ENCODE measurements around the gene HYKK. TPM values are rescaled to one million over a fixed set of nuclear protein-coding genes. Genes with fewer than 3 reads are reported as not detected.
"Not testable (repeated sequence)": the region's sequence is repeated elsewhere in the genome, so short reads cannot be mapped to it uniquely, and the experiment has no call there.

The HYKK gene, protein sequence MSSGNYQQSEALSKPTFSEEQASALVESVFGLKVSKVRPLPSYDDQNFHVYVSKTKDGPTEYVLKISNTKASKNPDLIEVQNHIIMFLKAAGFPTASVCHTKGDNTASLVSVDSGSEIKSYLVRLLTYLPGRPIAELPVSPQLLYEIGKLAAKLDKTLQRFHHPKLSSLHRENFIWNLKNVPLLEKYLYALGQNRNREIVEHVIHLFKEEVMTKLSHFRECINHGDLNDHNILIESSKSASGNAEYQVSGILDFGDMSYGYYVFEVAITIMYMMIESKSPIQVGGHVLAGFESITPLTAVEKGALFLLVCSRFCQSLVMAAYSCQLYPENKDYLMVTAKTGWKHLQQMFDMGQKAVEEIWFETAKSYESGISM
- polyA plus RNA-seq (ENCODE audit: insufficient read length in 3 of 3): 10 to 100 TPM in 2 of 3 donors, 1 to 10 TPM in 1; 7.3 to 11.2 (median 10.3) TPM
- long read RNA-seq, donor 1, partial matches to known transcripts: 0 of 3 reads
- long read RNA-seq, donor 1, other reads (novel, unspliced or antisense): 0 of 3 reads
- long read RNA-seq, donor 2, partial matches to known transcripts: 0 of 2 reads
- long read RNA-seq, donor 2, other reads (novel, unspliced or antisense): 0 of 2 reads
- long read RNA-seq, donor 3: 0 reads
- long read RNA-seq, donor 4, partial matches to known transcripts: 0 of 2 reads
- long read RNA-seq, donor 4, other reads (novel, unspliced or antisense): 0 of 2 reads
- long read RNA-seq, donor 5, partial matches to known transcripts: 0 of 2 reads
- long read RNA-seq, donor 5, other reads (novel, unspliced or antisense): 0 of 2 reads
- long read RNA-seq, donor 6, partial matches to known transcripts: 0 of 1 reads
- long read RNA-seq, donor 6, other reads (novel, unspliced or antisense): 0 of 1 reads
- long read RNA-seq, donor 7, partial matches to known transcripts: 0 of 3 reads
- long read RNA-seq, donor 7, other reads (novel, unspliced or antisense): 0 of 3 reads
- long read RNA-seq, donor 8, partial matches to known transcripts: 0 of 2 reads
- long read RNA-seq, donor 8, other reads (novel, unspliced or antisense): 0 of 2 reads
- long read RNA-seq, donor 9, partial matches to known transcripts: 0 of 4 reads
- long read RNA-seq, donor 9, other reads (novel, unspliced or antisense): 0 of 4 reads
- long read RNA-seq, donor 10, full-length matches to known transcripts: 4 of 9 reads
- long read RNA-seq, donor 10, partial matches to known transcripts: 5 of 9 reads
- long read RNA-seq, donor 10, other reads (novel, unspliced or antisense): 0 of 9 reads
- long read RNA-seq, donor 11: 0 reads
- long read RNA-seq, donor 12, partial matches to known transcripts: 5 of 7 reads
- long read RNA-seq, donor 12, other reads (novel, unspliced or antisense): 0 of 7 reads
- long read RNA-seq, donor 13: 0 reads
- long read RNA-seq, donor 14: 0 reads
- long read RNA-seq, donor 15: 0 reads
- long read RNA-seq, donor 16, partial matches to known transcripts: 0 of 4 reads
- long read RNA-seq, donor 16, other reads (novel, unspliced or antisense): 0 of 4 reads

DNA sequence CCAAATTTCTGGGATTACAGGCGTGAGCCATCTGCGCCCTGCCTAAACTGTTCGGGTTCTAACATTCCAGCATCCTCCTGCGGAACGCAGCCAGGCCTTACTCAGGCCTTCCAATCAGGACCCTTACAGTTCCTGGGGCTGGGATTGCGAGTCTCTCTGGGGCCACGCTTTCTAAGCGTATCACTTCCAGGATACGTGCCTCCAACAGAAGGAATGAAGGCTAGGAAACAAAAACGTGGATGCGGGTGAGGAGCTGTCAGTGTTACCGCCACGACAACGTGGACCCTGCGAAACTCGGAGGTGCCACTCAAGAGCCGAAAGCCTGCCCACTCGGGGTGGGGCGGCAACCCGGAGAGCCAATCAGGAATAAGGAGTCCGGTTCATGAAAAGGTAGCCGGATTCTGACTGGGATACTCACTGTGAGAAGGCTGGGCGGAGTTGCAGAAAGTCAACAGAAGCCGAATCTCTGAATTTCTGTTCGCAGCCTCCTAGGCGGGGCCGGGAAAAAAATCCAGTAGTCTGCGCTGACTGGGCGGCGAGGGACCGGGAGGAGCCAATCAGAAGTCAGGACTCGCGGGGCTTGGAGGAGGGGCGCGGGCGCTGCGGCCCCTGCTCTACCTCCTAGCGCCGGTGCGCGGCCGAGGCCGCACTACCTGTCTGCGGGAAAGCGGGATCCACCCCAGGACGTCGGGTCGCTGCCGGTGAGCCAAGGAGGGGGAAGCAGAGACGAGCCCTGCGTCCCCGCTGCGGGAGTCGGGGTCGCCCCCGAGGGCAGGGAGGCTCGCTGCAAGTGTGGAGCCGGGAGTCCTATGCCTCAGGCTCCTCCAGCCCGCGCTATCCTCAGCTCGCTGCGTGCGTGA is at the start of gene HYKK:
Gene HYKK, plus strand, starts transcription at position 607 of the 860 bp plus-strand sequence. CDS start 5,512 bp downstream, outside the sequence.
- DNase-seq: peak; percentile 98

- no peak for DNase-seq
Measured at GRCh38 chr15:78460737-78461136, 46.6 kb upstream of the HYKK start.

DNA sequence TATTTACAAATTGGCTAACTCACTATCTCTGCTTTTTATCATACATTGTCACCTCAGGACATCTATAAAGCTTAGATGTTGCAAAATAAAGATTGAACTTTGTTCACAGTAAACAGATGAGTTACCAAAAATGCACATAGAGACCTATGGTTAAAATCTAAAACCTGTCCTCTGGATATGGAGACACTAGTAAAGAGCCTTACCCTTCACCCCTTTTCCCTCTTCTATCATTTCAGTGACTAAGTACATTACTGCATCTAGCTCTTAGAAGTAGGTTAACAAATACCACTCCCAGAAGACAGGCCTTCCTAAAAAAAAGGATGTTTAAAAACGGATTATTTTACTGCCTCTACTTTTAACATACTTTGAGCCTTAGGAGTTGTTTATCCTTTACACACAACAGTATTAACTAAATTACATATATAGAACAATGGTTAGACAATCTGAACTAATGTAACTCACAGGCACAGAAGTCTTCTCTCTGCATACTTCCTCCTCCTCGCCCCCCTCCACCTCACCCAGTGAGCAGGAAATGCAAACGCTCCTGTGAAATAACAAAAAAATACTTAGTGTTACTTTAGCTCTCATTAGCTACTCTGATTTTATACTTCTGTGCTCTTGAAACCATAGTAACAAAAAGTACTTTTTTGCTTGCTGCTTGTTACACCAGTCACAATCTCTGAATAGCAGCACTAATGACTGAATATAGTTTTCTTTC is 46.0 kb upstream of the HYKK start:
- DNase-seq: no peak

DNA sequence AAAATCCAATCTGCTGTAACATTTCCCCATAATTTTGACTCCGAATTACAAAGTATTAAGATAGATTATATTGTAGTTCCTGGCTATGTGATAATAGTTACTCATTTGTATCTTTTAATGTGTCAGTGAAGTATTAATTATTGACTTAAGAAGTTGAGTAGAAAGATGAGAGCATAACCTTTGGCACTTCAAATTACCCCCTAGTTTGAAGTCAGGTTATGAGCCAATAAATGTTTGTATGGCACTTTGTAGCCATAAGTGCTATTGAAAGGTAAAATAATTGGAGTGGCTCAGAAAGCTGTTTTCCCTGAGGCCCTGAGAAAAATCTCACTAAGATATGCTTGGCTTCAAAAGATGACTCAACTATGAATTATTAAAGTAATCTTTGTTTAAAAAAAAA is 38.3 kb upstream of the HYKK start:
- DNase-seq: no peak

DNA sequence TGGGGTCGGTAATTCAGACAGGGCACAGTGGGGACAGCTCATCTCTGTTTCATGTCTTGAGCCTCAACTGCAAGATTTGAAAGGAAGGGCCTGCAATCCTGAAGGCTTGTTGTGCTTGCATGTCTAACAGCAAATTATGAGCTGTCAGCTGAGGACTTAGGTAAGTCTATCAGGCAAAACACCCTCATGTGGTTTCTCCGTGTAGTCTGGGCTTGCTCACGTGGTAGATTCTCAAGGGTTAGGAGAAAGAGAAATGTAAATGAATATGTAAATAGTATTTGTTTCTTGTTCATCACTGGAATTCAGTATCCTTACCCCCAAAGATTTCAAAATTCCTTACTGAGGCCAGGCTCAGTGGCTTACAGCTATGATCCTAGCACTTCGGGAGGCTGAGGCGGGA is 30.1 kb upstream of the HYKK start:
- no peak for DNase-seq

DNA sequence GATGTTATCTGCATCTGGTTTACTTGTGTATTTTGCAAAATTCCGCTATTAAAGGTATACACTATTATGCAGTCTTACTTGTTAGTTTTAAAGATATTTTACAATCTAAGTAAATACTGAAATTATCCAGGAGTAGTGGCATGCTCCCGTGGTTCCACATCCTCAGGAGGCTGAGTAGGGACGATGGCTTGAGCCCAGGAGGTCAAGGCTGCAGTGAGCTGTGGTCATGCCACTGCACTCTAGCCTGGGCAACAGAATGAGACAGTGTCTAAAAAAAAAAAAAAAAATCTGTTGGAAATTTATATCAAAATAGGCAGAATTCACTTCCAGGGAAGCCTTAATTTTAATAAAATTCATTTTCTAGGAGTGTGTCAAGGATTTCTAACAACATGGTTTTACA is 27.7 kb upstream of the HYKK start:
- no peak for DNase-seq

GRCh38 chr15:78481917-78482316 is 25.5 kb upstream of the HYKK start:
- no peak for DNase-seq

DNA sequence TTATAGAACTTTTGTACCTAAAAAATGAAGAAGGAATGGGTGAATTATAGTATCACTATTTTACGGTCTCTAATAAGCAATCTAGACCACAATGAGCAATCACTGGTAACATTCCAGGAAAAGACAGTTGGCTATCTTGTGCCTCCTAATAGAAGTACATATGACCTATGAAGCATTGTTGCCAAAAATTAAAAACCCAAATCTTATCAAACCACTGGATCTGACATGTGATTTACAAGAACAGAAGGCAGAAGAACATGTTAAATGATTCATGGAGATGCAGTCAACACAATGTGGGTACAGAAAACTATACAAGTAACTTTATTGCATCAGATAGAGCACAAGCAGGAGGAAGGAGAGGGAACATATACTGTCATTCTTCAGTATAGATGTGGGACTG is 14.5 kb upstream of the HYKK start:
- no peak for DNase-seq

- DNase-seq: no peak
Measured at GRCh38 chr15:78501857-78502256, 5.5 kb upstream of the HYKK start.

- DNase-seq: no peak
Measured at GRCh38 chr15:78502641-78503040, 4.7 kb upstream of the HYKK start.

DNA sequence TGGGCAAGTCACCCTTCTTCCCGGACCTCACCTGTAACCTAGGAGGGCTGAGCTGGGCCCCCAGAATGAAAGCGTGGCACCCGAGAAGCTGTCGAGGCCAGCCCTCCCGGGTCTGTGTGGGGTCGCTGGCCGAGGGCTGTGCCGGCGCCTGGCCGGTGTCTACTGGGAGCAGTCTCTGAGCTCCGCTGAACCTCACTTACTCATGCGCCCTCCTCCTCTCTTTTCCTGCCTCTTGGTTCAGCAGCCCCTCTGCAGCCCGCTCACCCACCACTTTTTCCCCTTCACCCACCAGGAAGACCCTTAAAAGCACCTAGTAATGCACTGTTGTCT is 419 bp downstream of the HYKK start:
- no peak for DNase-seq

DNA sequence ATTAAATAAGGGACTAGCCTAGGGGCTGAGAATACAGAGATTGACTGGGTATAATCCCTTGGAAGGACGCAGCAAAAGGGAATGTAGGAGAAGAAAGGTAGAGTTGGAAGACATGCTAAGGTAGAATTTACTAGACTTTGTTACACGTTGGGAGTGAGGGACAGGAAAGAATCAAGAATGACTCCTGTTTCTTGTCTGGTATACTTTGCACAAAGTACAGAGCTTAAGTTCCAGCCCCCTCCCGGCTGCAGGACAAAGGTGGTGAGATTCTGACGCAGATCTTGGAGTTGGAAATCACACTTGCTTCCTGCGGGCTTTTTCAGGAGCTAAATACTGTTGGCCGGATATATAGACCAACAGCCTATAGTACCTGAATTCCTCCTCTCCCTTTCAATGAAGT is 895 bp downstream of the HYKK start:
- DNase-seq: peak; percentile 4

DNA sequence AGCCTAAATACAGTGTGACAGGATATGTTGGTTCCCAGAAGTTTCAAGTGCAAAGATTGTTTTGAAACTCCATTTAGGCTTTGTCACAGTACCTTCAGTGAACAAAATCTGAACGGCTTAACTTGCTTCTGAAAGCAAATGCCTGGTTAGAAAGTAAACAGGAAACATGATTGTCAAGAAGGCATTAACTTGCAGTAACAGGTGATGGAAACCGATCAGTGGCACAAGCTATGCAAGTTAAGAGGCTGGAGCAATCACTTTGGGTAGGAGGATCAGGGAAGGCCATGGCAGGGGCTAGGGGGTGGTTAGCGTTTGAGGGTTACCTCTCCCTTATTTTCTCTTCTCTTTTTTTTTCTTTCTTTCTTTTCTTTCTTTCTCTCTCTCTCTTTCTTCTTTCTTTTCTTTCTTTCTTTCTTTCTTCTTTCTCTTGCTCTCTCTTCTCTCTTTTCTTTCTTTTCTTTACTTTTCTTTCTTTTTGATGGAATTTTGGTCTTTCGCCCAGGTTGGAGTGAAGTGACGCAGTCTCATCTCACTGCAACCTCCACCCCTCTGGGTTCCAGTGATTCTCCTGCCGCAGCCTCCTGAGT is 2.4 kb downstream of the HYKK start:
- no peak for DNase-seq

DNA sequence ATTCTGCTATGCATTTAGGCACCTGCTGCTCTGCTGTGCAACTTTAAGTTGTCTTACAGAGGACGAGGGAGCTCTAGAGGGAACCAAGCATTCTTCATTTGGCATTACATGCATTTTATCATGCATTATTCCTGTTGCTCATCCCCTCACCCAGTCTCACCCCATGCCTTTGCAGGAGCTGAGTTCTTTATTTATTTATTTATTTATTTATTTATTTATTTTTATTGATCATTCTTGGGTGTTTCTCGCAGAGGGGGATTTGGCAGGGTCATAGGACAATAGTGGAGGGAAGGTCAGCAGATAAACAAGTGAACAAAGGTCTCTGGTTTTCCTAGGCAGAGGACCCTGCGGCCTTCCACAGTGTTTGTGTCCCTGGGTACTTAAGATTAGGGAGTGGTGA is 12.7 kb downstream of the HYKK start:
- DNase-seq: not testable (repeated sequence)

GRCh38 chr15:78524230-78524629 is 16.9 kb downstream of the HYKK start:
- DNase-seq: no peak

DNA sequence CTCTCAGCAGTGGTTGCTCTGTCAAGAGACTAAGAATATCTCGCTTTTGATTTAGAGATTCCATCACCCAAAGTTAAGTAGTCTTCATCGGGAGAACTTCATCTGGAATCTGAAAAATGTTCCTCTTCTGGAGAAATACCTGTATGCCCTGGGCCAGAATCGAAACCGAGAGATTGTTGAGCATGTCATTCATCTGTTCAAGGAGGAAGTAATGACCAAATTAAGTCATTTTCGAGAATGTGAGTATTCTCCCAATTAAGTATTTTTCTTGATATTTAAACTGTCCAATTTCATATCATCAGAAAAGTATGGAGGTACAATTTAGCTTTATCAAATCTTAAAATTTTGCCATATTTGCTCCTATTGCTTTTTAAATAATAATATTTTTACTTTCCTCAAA is 19.9 kb downstream of the HYKK start:
- DNase-seq: no peak

DNA sequence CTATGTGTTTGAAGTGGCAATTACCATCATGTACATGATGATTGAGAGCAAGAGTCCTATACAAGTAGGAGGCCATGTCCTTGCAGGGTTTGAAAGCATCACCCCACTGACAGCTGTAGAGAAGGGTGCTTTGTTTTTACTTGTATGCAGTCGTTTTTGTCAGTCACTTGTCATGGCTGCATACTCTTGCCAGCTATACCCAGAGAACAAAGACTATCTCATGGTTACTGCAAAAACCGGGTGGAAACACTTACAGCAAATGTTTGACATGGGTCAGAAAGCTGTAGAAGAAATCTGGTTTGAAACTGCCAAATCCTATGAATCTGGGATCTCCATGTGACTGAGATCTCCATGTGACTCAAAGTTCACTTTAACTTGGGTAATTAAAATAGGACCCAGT is 26.0 kb downstream of the HYKK start:
- no peak for DNase-seq

DNA sequence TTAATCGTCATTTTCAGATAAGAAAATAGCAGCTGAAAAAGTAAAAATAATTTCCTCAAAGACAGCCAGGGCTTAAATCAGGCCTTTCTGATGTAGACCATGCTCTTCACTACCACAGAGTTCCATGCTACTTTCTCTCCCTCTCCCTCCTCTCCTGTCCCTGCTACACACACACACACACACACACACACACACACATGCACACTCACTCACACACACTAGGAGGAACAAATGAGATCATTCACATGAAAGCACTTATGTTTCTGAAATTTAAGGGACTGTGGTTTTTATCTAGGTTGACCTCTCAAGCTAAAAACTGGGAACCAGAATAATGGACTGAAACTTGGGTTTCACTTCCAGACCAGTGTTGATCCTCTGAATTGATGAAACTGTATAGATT is 28.8 kb downstream of the HYKK start:
- no peak for DNase-seq

DNA sequence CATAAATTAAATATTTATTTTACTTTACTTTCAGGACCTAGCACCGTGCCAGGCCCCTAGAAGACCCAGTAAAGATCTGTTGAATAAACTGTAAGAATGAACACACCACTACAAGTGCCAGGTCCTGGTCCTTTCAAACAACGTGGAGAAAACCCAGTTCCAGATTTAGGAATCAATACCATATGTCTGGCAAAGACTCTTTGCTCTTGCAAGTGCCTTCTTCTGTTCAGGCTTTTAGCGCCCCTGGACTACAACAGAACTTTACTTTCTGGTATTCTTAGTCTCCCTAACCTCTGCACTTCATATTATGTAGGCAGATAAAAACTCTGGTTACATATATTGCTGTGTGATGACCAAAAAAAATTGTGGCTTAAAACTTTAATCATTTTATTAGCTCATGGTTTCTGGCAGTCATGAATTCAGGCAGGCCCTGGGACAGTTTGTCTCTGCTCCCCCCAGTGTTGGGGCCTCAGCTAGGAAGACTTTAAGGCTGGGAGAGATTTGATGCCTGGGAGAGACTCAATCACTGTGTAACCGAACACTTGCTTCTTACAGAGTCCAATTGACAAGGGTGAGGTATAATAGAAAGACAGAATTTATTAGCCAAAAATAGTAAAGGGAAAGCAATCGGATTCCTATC is 30.0 kb downstream of the HYKK start:
- DNase-seq: no peak
